ENCODE results near the gene SH3BP1. TPM values are rescaled to one million over a fixed set of nuclear protein-coding genes. Genes with fewer than 3 reads are reported as not detected.

SH3BP1 gene
- total and polyA plus RNA-seq, 9 of the 15 experiments (the other 6 are each of a cell fraction or from before 2014, with no cell fraction given), result 0.10 to 36.2 (median 10.4) TPM

DNA sequence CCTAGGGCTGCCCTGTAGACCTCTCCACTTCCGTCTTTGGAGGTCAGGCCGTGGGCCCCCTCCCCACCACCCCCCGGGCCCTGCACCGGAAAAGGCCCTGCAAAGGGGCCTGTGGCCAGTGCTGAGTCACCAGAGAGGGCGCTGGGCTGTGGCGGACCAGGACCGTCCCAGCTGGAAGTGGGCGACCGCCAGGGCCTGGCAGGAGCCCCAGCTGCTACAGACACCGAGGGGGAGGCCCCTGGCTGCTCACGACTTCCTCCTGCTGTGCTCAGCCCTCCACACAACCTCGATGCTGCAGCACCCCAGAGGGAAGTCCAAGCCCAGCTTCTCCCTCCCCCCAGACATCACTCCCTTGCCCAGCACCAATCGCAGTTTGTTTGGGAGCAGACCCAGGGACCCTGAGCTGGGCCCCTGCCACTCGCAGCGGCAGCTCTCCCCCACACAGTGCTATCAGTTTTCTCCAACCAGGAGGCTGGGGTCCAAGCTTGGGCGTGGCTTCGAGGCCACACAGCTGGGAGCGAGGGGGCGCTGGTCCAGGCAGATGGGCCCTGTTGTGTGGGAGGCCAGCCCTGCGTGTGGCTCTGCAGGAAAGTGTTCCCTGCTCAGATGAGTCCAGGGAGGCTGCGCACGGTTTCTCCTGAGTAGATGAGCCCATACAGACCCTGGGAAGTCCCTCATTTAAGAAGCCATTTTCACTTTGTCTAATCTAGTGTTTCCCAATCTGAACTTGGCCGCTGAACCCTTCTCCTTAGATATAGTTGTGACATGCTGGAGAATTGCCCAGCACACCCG, 5.6 kb upstream of the SH3BP1 start (continued):
- TF ChIP-seq, protein P1, sequence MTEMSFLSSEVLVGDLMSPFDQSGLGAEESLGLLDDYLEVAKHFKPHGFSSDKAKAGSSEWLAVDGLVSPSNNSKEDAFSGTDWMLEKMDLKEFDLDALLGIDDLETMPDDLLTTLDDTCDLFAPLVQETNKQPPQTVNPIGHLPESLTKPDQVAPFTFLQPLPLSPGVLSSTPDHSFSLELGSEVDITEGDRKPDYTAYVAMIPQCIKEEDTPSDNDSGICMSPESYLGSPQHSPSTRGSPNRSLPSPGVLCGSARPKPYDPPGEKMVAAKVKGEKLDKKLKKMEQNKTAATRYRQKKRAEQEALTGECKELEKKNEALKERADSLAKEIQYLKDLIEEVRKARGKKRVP (CRISPR knock-in tag; IDR thresholded peaks at IDR 0.05), result no peak
- TF ChIP-seq CBFA2T2 (conservative IDR thresholded peaks at IDR 0.05) (peak; percentile 60), ZFX (CRISPR knock-in tag; IDR thresholded peaks at IDR 0.05) (peak; percentile 33; the same call in 1 of the 2 replicates), ZNF778 (CRISPR knock-in tag; IDR thresholded peaks at IDR 0.05) (no peak), CEBPB (tag; IDR thresholded peaks at IDR 0.05) (0 out of 2 replicates have a peak, but pooled peaks have one; percentile 6), ZNF41 (CRISPR knock-in tag; conservative IDR thresholded peaks at IDR 0.05) (no peak), BMI1 (IDR thresholded peaks at IDR 0.05; ENCODE audit: low read length) (no peak), DIDO1 (tag; IDR thresholded peaks at IDR 0.05; ENCODE audit: low read depth) (no peak), ZNF431 (CRISPR knock-in tag; IDR thresholded peaks at IDR 0.05) (no peak), SETDB1 (IDR thresholded peaks at IDR 0.05; ENCODE audit: low read length) (no peak), SIRT6 (IDR thresholded peaks at IDR 0.05; ENCODE audit: low read depth, low read length) (no peak), TEAD1 (CRISPR knock-in tag; IDR thresholded peaks at IDR 0.05) (0 out of 4 replicates have a peak, but pooled peaks of 1 of the 2 experiments have one; percentile 35), SPI1 (IDR thresholded peaks at IDR 0.05; ENCODE audit: borderline replicate concordance, low read depth, low read length) (peak; percentile 32; the same call in 1 of the 2 replicates), C11orf30 (IDR thresholded peaks at IDR 0.05; ENCODE audit: low read depth) (0 out of 2 replicates have a peak, but pooled peaks have one; percentile 57), TARDBP (IDR thresholded peaks at IDR 0.05) (no peak)
- TF ChIP-seq, protein P2, sequence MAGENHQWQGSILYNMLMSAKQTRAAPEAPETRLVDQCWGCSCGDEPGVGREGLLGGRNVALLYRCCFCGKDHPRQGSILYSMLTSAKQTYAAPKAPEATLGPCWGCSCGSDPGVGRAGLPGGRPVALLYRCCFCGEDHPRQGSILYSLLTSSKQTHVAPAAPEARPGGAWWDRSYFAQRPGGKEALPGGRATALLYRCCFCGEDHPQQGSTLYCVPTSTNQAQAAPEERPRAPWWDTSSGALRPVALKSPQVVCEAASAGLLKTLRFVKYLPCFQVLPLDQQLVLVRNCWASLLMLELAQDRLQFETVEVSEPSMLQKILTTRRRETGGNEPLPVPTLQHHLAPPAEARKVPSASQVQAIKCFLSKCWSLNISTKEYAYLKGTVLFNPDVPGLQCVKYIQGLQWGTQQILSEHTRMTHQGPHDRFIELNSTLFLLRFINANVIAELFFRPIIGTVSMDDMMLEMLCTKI (IDR thresholded peaks at IDR 0.05; ENCODE audit: partially characterized antibody), result no peak
- TF ChIP-seq, protein P3, sequence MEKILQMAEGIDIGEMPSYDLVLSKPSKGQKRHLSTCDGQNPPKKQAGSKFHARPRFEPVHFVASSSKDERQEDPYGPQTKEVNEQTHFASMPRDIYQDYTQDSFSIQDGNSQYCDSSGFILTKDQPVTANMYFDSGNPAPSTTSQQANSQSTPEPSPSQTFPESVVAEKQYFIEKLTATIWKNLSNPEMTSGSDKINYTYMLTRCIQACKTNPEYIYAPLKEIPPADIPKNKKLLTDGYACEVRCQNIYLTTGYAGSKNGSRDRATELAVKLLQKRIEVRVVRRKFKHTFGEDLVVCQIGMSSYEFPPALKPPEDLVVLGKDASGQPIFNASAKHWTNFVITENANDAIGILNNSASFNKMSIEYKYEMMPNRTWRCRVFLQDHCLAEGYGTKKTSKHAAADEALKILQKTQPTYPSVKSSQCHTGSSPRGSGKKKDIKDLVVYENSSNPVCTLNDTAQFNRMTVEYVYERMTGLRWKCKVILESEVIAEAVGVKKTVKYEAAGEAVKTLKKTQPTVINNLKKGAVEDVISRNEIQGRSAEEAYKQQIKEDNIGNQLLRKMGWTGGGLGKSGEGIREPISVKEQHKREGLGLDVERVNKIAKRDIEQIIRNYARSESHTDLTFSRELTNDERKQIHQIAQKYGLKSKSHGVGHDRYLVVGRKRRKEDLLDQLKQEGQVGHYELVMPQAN (IDR thresholded peaks at IDR 0.05; ENCODE audit: borderline replicate concordance), result no peak
- TF ChIP-seq, protein P4, sequence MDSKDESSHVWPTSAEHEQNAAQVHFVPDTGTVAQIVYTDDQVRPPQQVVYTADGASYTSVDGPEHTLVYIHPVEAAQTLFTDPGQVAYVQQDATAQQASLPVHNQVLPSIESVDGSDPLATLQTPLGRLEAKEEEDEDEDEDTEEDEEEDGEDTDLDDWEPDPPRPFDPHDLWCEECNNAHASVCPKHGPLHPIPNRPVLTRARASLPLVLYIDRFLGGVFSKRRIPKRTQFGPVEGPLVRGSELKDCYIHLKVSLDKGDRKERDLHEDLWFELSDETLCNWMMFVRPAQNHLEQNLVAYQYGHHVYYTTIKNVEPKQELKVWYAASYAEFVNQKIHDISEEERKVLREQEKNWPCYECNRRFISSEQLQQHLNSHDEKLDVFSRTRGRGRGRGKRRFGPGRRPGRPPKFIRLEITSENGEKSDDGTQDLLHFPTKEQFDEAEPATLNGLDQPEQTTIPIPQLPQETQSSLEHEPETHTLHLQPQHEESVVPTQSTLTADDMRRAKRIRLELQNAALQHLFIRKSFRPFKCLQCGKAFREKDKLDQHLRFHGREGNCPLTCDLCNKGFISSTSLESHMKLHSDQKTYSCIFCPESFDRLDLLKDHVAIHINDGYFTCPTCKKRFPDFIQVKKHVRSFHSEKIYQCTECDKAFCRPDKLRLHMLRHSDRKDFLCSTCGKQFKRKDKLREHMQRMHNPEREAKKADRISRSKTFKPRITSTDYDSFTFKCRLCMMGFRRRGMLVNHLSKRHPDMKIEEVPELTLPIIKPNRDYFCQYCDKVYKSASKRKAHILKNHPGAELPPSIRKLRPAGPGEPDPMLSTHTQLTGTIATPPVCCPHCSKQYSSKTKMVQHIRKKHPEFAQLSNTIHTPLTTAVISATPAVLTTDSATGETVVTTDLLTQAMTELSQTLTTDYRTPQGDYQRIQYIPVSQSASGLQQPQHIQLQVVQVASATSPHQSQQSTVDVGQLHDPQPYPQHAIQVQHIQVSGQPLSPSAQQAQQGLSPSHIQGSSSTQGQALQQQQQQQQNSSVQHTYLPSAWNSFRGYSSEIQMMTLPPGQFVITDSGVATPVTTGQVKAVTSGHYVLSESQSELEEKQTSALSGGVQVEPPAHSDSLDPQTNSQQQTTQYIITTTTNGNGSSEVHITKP (IDR thresholded peaks at IDR 0.05; ENCODE audit: partially characterized antibody), result peak; percentile 26
- TF ChIP-seq, protein P5, sequence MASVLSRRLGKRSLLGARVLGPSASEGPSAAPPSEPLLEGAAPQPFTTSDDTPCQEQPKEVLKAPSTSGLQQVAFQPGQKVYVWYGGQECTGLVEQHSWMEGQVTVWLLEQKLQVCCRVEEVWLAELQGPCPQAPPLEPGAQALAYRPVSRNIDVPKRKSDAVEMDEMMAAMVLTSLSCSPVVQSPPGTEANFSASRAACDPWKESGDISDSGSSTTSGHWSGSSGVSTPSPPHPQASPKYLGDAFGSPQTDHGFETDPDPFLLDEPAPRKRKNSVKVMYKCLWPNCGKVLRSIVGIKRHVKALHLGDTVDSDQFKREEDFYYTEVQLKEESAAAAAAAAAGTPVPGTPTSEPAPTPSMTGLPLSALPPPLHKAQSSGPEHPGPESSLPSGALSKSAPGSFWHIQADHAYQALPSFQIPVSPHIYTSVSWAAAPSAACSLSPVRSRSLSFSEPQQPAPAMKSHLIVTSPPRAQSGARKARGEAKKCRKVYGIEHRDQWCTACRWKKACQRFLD (CRISPR knock-in tag; IDR thresholded peaks at IDR 0.05), result 0 out of 2 replicates have a peak, but pooled peaks have one; percentile 36
